HepG2 (cell line): ENCODE results near the gene EEFSEC. TPM values are rescaled to one million over a fixed set of nuclear protein-coding genes. Genes with fewer than 3 reads are reported as not detected.

Experiments used
- ARNTL ChIP-seq: sonication (generic); formaldehyde crosslinking; IDR thresholded peaks from 2 replicates; pipeline ENCODE4 v1.4.0; 2020; ENCODE audit warnings: mild to moderate bottlenecking, missing genetic modification reagents
- CREB3 ChIP-seq: sonication (generic); formaldehyde crosslinking; IDR thresholded peaks from 2 replicates; pipeline ENCODE4 v1.5.0; 2020; ENCODE audit warnings: missing genetic modification reagents
- FOXP4 ChIP-seq: sonication (generic); formaldehyde crosslinking; IDR thresholded peaks from 2 replicates; pipeline ENCODE4 v1.4.0; 2020; ENCODE audit warnings: missing genetic modification reagents
- GATAD1 ChIP-seq: IDR thresholded peaks from 2 replicates; pipeline ENCODE4 v1.6.1; 2016; ENCODE audit warnings: missing genetic modification reagents, missing compliant biosample characterization
- HDAC2 ChIP-seq: sonication (generic); formaldehyde crosslinking; IDR thresholded peaks from 2 replicates; pipeline ENCODE4 v1.4.0; 2020; ENCODE audit warnings: missing genetic modification reagents
- MYC ChIP-seq: sonication (generic); formaldehyde crosslinking; IDR thresholded peaks from 2 replicates; pipeline ENCODE4 v1.9.0; 2021; ENCODE audit warnings: missing genetic modification reagents, borderline replicate concordance
- NCOA5 ChIP-seq: sonication (generic); formaldehyde crosslinking; IDR thresholded peaks from 2 replicates; pipeline ENCODE4 v1.4.0; 2020; ENCODE audit warnings: missing genetic modification reagents
- POLR2A ChIP-seq, 2 experiments: IDR thresholded peaks; 2 replicates each; pipeline ENCODE4 v1.6.1; 2011; ENCODE audit warnings: low read depth in 2 of 2, low read length in 2 of 2, mild to moderate bottlenecking in 1 of 2, moderate library complexity in 1 of 2; ENCODE audit not compliant: insufficient read depth in 1 of 2
- SAP130 ChIP-seq: IDR thresholded peaks from 2 replicates; pipeline ENCODE4 v1.6.1; 2016; ENCODE audit warnings: low read depth
- SKIL ChIP-seq: sonication (generic); formaldehyde crosslinking; IDR thresholded peaks from 2 replicates; pipeline ENCODE4 v1.8.0; 2022; ENCODE audit warnings: missing genetic modification reagents, mild to moderate bottlenecking, moderate library complexity, borderline replicate concordance
- SPEN ChIP-seq: sonication (generic); formaldehyde crosslinking; IDR thresholded peaks from 2 replicates; pipeline ENCODE4 v1.5.1; 2020; ENCODE audit warnings: low read depth, mild to moderate bottlenecking, missing genetic modification reagents
- ZBTB10 ChIP-seq: sonication (generic); formaldehyde crosslinking; IDR thresholded peaks from 2 replicates; pipeline ENCODE4 v1.4.0; 2020; ENCODE audit warnings: missing genetic modification reagents, borderline replicate concordance
- ZFX ChIP-seq: sonication (generic); formaldehyde crosslinking; IDR thresholded peaks from 2 replicates; pipeline ENCODE4 v1.4.0; 2020; ENCODE audit warnings: mild to moderate bottlenecking, low read depth, missing genetic modification reagents, moderate library complexity
- ZNF280D ChIP-seq: sonication (generic); formaldehyde crosslinking; IDR thresholded peaks from 2 replicates; pipeline ENCODE4 v1.5.1; 2020; ENCODE audit warnings: mild to moderate bottlenecking, missing genetic modification reagents
- ZNF441 ChIP-seq: sonication (generic); formaldehyde crosslinking; IDR thresholded peaks from 2 replicates; pipeline ENCODE4 v1.7.0; 2021; ENCODE audit warnings: missing genetic modification reagents, borderline replicate concordance
- ZNF598 ChIP-seq: sonication (generic); formaldehyde crosslinking; IDR thresholded peaks from 2 replicates; pipeline ENCODE4 v1.5.1; 2020; ENCODE audit warnings: mild to moderate bottlenecking, missing genetic modification reagents, borderline replicate concordance
- ZNF652 ChIP-seq: IDR thresholded peaks from 2 replicates; pipeline ENCODE4 v1.6.1; 2016; ENCODE audit warnings: low read depth, borderline replicate concordance
- ZNF792 ChIP-seq: IDR thresholded peaks from 2 replicates; pipeline ENCODE4 v1.6.1; 2016
- ZNF83 ChIP-seq: sonication (generic); formaldehyde crosslinking; IDR thresholded peaks from 2 replicates; pipeline ENCODE4 v1.4.0; 2020; ENCODE audit warnings: missing genetic modification reagents, mild to moderate bottlenecking, borderline replicate concordance
- ZSCAN9 ChIP-seq: IDR thresholded peaks from 2 replicates; pipeline ENCODE4 v1.6.1; 2016; ENCODE audit warnings: borderline replicate concordance
- polyA plus RNA-seq, 8 experiments: library from polyadenylated mRNA; depleted of rRNA in 3 of 8; stranded (reverse) in 7 of 8; unstranded in 1 of 8; fragments of >200 nt; fragmentation: Illumina TruSeq in 4 of 8; extraction: Trizol in 4 of 8; gene quantifications; 2 replicates each; pipeline versions ENCODE4 v1.2.1 to v1.2.3, GENCODE V29; 2011 to 2016; ENCODE audit warnings: low read depth in 4 of 8, missing spikeins in 1 of 8, mixed read lengths in 1 of 8; ENCODE audit not compliant: insufficient read depth in 1 of 8
- total RNA-seq, 5 experiments: library from RNA; depleted of rRNA; stranded (reverse); fragments of >200 nt; fragmentation: Illumina TruSeq; extraction: Trizol; gene quantifications; 2 replicates each; pipeline ENCODE4 v1.2.3, GENCODE V29; 2016; ENCODE audit warnings: low read depth in 1 of 5

Gene EEFSEC
- total and polyA plus RNA-seq, 2 of the 13 experiments (the other 11 are each of a cell fraction or from before 2014, with no cell fraction given), result 6.4 to 24.2 TPM

- peak; percentile 20; the same call in 1 of the 2 replicates for TF ChIP-seq FOXP4 (CRISPR knock-in tag)
- TF ChIP-seq ZNF441 (CRISPR knock-in tag), result no peak
- TF ChIP-seq ZFX (CRISPR knock-in tag), result peak; percentile 83
- no peak for TF ChIP-seq ZNF83
- no peak for TF ChIP-seq ZNF652
- TF ChIP-seq MYC (CRISPR knock-in tag), result no peak
- TF ChIP-seq ZSCAN9 (CRISPR knock-in tag), result peak; percentile 41; the same call in 1 of the 2 replicates
- TF ChIP-seq POLR2A (IDR thresholded peaks at IDR 0.05; ENCODE audit: insufficient read depth in 1 of 2, low read depth in 2 of 2, low read length in 2 of 2), result peak in 1 of 2 experiments; percentile 59; a peak in 2 of 4 replicates
- TF ChIP-seq ZNF598 (CRISPR knock-in tag), result no peak
- TF ChIP-seq ZBTB10 (CRISPR knock-in tag), result no peak
- no peak for TF ChIP-seq GATAD1 (CRISPR knock-in tag)
- peak; percentile 28; the same call in 1 of the 2 replicates for TF ChIP-seq ZNF792 (CRISPR knock-in tag)
- peak; percentile 47; the same call in 1 of the 2 replicates for TF ChIP-seq ZNF280D (CRISPR knock-in tag)
- peak; percentile 35; the same call in 1 of the 2 replicates for TF ChIP-seq SPEN (CRISPR knock-in tag)
- peak; percentile 32; the same call in 1 of the 2 replicates for TF ChIP-seq SKIL (CRISPR knock-in tag)
- 0 out of 2 replicates have a peak, but pooled peaks have one; percentile 13 for TF ChIP-seq HDAC2 (CRISPR knock-in tag)
- no peak for TF ChIP-seq ARNTL (CRISPR knock-in tag)
- peak; percentile 71 for TF ChIP-seq SAP130 (CRISPR knock-in tag)
- TF ChIP-seq NCOA5 (CRISPR knock-in tag), result no peak
- 0 out of 2 replicates have a peak, but pooled peaks have one; percentile 1 for TF ChIP-seq CREB3
Observed at GRCh38 chr3:128166971-128167453, 13.7 kb downstream of the EEFSEC start (continued).
